GM20000 (cell line): ENCODE measurements around the gene TGFBR3.

Source experiments
- DNase-seq: peaks from one replicate; pipeline ENCODE4 v3.0.0; 2012; ENCODE audit warnings: low spot score
- CTCF ChIP-seq: IDR thresholded peaks from 2 replicates; pipeline ENCODE4 v1.5.1; 2012; ENCODE audit warnings: mild to moderate bottlenecking, control low read depth; ENCODE audit errors: extremely low read depth, missing control alignments

TGFBR3 gene

GRCh38 chr1:91745640-91746373 is 140.1 kb downstream of the TGFBR3 start:
- DNase-seq = no peak
- TF ChIP-seq CTCF = no peak

GRCh38 chr1:91744953-91745639 is 140.9 kb downstream of the TGFBR3 start:
- DNase-seq = no peak
- no peak for TF ChIP-seq CTCF

- DNase-seq = no peak
- no peak for TF ChIP-seq CTCF
These were observed 143.1 kb downstream of the TGFBR3 start for GRCh38 chr1:91742848-91743292.

GRCh38 chr1:91741906-91742305 is 144.0 kb downstream of the TGFBR3 start:
- TF ChIP-seq CTCF = no peak
- DNase-seq = no peak

GRCh38 chr1:91741301-91741700 is 144.7 kb downstream of the TGFBR3 start:
- DNase-seq = no peak

GRCh38 chr1:91737650-91738049 is 148.3 kb downstream of the TGFBR3 start:
- DNase-seq = no peak
- TF ChIP-seq CTCF = no peak

More at GRCh38 chr1:91741301-91741700, 144.7 kb downstream of the TGFBR3 start:
- no peak for TF ChIP-seq CTCF
